ENCODE data around the gene SERP2.
A peak's percentile ranks its signal among the peaks of the same experiment; 100 is the strongest.

SERP2 gene

GRCh38 chr13:44429311-44429710, 55.7 kb downstream of the SERP2 start:
- TF ChIP-seq CTCF (IDR thresholded peaks at IDR 0.05; ENCODE audit: low read depth, low read length, missing control alignments) = no peak
- no peak for DNase-seq (ENCODE audit: low read depth)
- in situ Hi-C loops (cut with HindIII; ENCODE audit: low sequenced_read_pairs) = loop anchor here (25.0 kb wide), 1 partner anchor 392 kb away; no protein-coding TSS in a partner anchor
- no peak overlapping the region for H3K4me3 ChIP-seq (ENCODE audit: low read depth, low read length)

DNA sequence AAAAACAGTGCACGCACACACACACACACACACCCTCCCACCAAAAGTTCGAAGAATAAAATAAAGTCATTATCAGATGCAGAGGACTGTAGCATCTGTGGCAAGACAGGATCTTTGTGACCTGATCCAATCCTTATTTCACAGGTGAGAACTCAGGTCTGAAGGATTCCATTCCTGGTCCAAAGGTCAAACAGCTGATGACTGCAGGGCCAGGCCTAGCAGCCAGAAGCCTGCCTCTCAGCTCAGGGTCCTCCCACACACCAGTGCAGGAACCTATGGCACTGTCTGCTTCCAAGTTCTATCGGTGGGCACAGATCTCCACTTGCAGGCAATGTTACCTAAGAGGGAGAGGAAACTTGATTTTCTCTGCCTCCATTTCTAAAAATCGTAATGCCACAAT, 57.5 kb downstream of the SERP2 start:
- DNase-seq (ENCODE audit: low read depth) = no peak
- in situ Hi-C loops (cut with HindIII; ENCODE audit: low sequenced_read_pairs) = loop anchor here (25.0 kb wide), 1 partner anchor 394 kb away; no protein-coding TSS in a partner anchor
- H3K4me3 ChIP-seq (ENCODE audit: low read depth, low read length) = no peak overlapping the region
- no peak for TF ChIP-seq CTCF (IDR thresholded peaks at IDR 0.05; ENCODE audit: low read depth, low read length, missing control alignments)

DNA sequence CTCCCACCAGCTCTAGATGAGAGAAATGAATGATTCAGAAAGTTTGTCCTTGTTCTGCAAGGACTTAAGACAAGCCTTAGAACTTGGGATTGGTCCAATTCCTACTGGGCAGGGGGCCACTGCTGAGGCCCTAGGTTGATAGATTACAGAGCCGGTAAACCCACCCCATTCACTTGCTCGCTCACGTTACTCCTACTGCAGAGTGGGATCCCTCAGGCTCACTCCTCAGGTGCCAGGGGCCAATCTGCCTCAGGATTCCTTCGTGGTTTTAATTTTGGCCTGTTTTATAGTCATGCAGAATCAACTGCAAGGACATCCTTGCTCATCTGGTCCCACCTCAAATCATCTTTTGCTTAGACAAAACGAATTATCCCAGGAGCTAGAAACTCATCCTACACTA, 59.0 kb downstream of the SERP2 start:
- DNase-seq (ENCODE audit: low read depth) = no peak
- no peak for TF ChIP-seq CTCF (IDR thresholded peaks at IDR 0.05; ENCODE audit: low read depth, low read length, missing control alignments)
- in situ Hi-C loops (cut with HindIII; ENCODE audit: low sequenced_read_pairs) = loop anchor here (25.0 kb wide), 1 partner anchor 395 kb away; no protein-coding TSS in a partner anchor
- no peak overlapping the region for H3K4me3 ChIP-seq (ENCODE audit: low read depth, low read length)

DNA sequence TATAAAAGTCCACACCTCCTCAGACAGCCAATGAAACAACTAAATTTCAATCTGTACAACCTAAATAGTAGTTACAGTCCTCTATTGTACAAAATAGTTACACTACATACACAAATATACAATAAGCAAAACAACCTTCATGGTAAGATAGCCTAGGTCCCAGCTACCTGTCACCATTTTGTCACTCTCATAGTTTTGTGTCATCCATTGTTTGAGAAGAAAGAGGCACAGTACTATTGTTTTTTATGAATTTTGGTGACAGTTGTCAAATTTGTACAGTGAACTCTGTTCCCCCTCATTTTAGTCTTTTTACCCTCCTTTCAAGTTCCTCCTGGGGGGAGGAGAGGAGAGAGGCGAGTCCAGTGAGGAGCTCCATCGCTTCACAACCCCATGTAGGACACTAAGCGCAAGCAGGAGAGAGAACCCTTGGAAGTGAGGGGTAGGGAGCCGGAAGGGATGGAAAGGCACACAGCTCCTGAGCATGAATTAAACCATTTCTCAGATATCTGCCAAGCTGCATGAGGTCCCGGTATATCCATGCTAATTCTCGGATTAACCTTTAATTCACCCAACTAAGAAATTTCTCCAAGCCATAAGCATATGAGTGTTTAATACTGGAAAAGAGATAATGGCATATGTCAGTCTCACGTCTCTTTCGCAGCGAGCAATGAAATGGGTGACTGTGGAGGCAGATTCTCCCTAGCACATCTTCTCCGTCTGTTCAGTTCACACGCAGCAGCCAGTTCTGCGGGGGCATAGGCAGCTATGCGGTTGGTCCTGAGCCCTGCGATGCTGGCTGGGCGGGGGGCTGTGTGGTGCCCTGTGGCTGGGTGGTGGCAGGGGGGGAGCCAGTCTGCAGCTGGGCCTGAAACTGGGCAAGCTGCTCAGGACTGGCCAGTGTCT, 60.5 kb downstream of the SERP2 start:
- no peak for TF ChIP-seq CTCF (IDR thresholded peaks at IDR 0.05; ENCODE audit: low read depth, low read length, missing control alignments)
- peak overlapping the region; percentile 67 for H3K4me3 ChIP-seq (ENCODE audit: low read depth, low read length)
- no peak for DNase-seq (ENCODE audit: low read depth)
- in situ Hi-C loops (cut with HindIII; ENCODE audit: low sequenced_read_pairs) = loop anchor here (25.0 kb wide), 1 partner anchor 397 kb away; no protein-coding TSS in a partner anchor

- no peak for TF ChIP-seq CTCF (IDR thresholded peaks at IDR 0.05; ENCODE audit: low read depth, low read length, missing control alignments)
- no peak for DNase-seq (ENCODE audit: low read depth)
- peak overlapping the region; percentile 67 for H3K4me3 ChIP-seq (ENCODE audit: low read depth, low read length)
- in situ Hi-C loops (cut with HindIII; ENCODE audit: low sequenced_read_pairs) = loop anchor here (25.0 kb wide), 1 partner anchor 397 kb away; no protein-coding TSS in a partner anchor
These were observed 61.1 kb downstream of the SERP2 start for GRCh38 chr13:44434766-44435141.

GRCh38 chr13:44435142-44435918, 61.7 kb downstream of the SERP2 start:
- TF ChIP-seq CTCF (IDR thresholded peaks at IDR 0.05; ENCODE audit: low read depth, low read length, missing control alignments) = no peak
- in situ Hi-C loops (cut with HindIII; ENCODE audit: low sequenced_read_pairs) = loop anchor here (25.0 kb wide), 1 partner anchor 398 kb away; no protein-coding TSS in a partner anchor
- DNase-seq (ENCODE audit: low read depth) = peak; percentile 98
- H3K4me3 ChIP-seq (ENCODE audit: low read depth, low read length) = peak overlapping the region; percentile 67

All from astrocyte of the cerebellum (primary cell).